ENCODE data around the gene MATN4. TPM values are rescaled to one million over a fixed set of nuclear protein-coding genes. Genes with fewer than 3 reads are reported as not detected.
"Not testable (repeated sequence)": the region's sequence is repeated elsewhere in the genome, so short reads cannot be mapped to it uniquely, and the experiment has no call there.

MATN4 gene, protein sequence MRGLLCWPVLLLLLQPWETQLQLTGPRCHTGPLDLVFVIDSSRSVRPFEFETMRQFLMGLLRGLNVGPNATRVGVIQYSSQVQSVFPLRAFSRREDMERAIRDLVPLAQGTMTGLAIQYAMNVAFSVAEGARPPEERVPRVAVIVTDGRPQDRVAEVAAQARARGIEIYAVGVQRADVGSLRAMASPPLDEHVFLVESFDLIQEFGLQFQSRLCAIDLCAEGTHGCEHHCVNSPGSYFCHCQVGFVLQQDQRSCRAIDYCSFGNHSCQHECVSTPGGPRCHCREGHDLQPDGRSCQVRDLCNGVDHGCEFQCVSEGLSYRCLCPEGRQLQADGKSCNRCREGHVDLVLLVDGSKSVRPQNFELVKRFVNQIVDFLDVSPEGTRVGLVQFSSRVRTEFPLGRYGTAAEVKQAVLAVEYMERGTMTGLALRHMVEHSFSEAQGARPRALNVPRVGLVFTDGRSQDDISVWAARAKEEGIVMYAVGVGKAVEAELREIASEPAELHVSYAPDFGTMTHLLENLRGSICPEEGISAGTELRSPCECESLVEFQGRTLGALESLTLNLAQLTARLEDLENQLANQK
- total RNA-seq = 0.39 and 0.64 TPM in 2 replicates

GRCh38 chr20:45308117-45308778 lies at the start of gene MATN4:
MATN4 (minus strand) TSS chr20:45308299; CDS start chr20:45305582, 2,717 bp downstream.
- no peak for DNase-seq (ENCODE audit: low spot score)
- peaks cover 17% of the 10 kb centered on the region for H3K4me1 Mint-ChIP-seq (ENCODE audit: low read depth)
- no peaks in the 10 kb centered on the region for H3K36me3 Mint-ChIP-seq (ENCODE audit: low read depth)
- H3K27ac Mint-ChIP-seq = no peak within 1 kb of the TSS
- no peak within 1 kb of the TSS for H3K4me3 Mint-ChIP-seq (ENCODE audit: low read depth)
- intact Hi-C loops (cut with micrococcal nuclease) = no loop called here
- peaks cover 26% of the 10 kb centered on the region for H3K27me3 Mint-ChIP-seq (ENCODE audit: low read depth)
- H3K9me3 Mint-ChIP-seq = no peaks in the 10 kb centered on the region

GRCh38 chr20:45355209-45356084 lies 47.3 kb upstream of the MATN4 start:
- Mint-ChIP-seq H3K4me1 (ENCODE audit: low read depth) (peaks cover 57% of the 10 kb centered on the region), H3K9me3 (no peaks in the 10 kb centered on the region), H3K36me3 (ENCODE audit: low read depth) (no peaks in the 10 kb centered on the region), H3K27ac (peak overlapping the region; percentile 87), H3K27me3 (ENCODE audit: low read depth) (no peaks in the 10 kb centered on the region), H3K4me3 (ENCODE audit: low read depth) (peak overlapping the region; percentile 58)
- no peak for DNase-seq (ENCODE audit: low spot score)
- intact Hi-C loops (cut with micrococcal nuclease) = loop anchor here (2.0 to 5.0 kb wide), 2 partner anchors 38 to 385 kb away; no protein-coding TSS in a partner anchor

GRCh38 chr20:45354423-45355208 lies 46.5 kb upstream of the MATN4 start:
- no peak for DNase-seq (ENCODE audit: low spot score)
- H3K4me1 Mint-ChIP-seq (ENCODE audit: low read depth) = peaks cover 65% of the 10 kb centered on the region
- no peaks in the 10 kb centered on the region for H3K27me3 Mint-ChIP-seq (ENCODE audit: low read depth)
- H3K9me3 Mint-ChIP-seq = no peaks in the 10 kb centered on the region
- peak overlapping the region; percentile 87 for H3K27ac Mint-ChIP-seq
- peak overlapping the region; percentile 58 for H3K4me3 Mint-ChIP-seq (ENCODE audit: low read depth)
- no peaks in the 10 kb centered on the region for H3K36me3 Mint-ChIP-seq (ENCODE audit: low read depth)
- intact Hi-C loops (cut with micrococcal nuclease) = loop anchor here (1.0 to 5.0 kb wide), 4 partner anchors 8 to 384 kb away; partner anchors contain the start of gene SYS1

GRCh38 chr20:45353746-45354145 lies 45.6 kb upstream of the MATN4 start:
- Mint-ChIP-seq H3K27ac (peak overlapping the region; percentile 87), H3K27me3 (ENCODE audit: low read depth) (no peaks in the 10 kb centered on the region), H3K9me3 (no peaks in the 10 kb centered on the region), H3K4me3 (ENCODE audit: low read depth) (peak overlapping the region; percentile 54), H3K4me1 (ENCODE audit: low read depth) (peaks cover 61% of the 10 kb centered on the region), H3K36me3 (ENCODE audit: low read depth) (no peaks in the 10 kb centered on the region)
- intact Hi-C loops (cut with micrococcal nuclease) = loop anchor here (1.0 to 2.0 kb wide), 3 partner anchors 7 to 383 kb away; partner anchors contain the start of gene SYS1
- no peak for DNase-seq (ENCODE audit: low spot score)

DNA sequence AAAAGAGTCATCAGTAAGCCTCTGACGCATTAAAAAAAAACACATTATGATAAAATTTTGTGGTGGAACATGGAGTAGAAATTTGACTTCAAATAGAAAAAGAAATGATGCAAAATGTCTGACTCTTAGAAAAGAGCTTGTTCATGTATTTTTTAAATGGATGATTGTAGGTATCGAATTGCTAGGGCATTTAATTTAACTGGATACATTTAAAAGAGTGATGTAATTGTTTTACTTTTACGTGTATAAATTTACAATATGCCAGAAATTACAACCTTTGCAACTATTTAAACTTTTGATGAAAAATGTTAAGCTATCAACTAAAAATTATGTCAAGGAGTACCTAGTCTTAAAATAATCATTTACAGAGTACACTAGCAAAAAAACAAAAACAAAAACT lies 44.6 kb upstream of the MATN4 start:
- Mint-ChIP-seq H3K27me3 (ENCODE audit: low read depth) (no peaks in the 10 kb centered on the region), H3K4me3 (ENCODE audit: low read depth) (no peak overlapping the region), H3K27ac (no peak overlapping the region), H3K36me3 (ENCODE audit: low read depth) (peaks cover 1% of the 10 kb centered on the region), H3K4me1 (ENCODE audit: low read depth) (peaks cover 55% of the 10 kb centered on the region), H3K9me3 (no peaks in the 10 kb centered on the region)
- no peak for DNase-seq (ENCODE audit: low spot score)
- intact Hi-C loops (cut with micrococcal nuclease) = no loop called here

DNA sequence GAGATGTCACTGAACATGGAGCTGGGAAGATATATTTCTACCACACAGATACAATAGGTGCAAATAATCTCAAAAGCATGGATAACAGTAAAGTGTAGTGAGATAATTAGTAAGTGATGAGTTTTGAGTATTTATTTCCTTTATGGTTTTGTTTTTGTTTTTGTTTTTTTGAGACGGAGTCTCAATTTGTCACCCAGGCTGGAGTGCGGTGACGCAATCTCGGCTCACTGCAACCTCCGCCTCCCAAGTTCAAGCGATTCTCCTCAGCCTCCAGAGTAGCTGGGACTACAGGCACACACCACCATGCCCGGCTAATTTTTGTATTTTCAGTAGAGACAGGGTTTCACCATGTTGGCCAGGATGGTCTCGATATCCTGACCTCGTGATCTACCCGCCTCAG lies 42.7 kb upstream of the MATN4 start:
- H3K27me3 Mint-ChIP-seq (ENCODE audit: low read depth); H3K9me3 Mint-ChIP-seq; intact Hi-C loops (cut with micrococcal nuclease); DNase-seq (ENCODE audit: low spot score); H3K4me3 Mint-ChIP-seq (ENCODE audit: low read depth); H3K27ac Mint-ChIP-seq: not testable (repeated sequence)
- Mint-ChIP-seq H3K4me1 (ENCODE audit: low read depth) (peaks cover 59% of the 10 kb centered on the region), H3K36me3 (ENCODE audit: low read depth) (peaks cover 20% of the 10 kb centered on the region)

- intact Hi-C loops (cut with micrococcal nuclease) = no loop called here
- Mint-ChIP-seq H3K4me1 (ENCODE audit: low read depth) (peaks cover 59% of the 10 kb centered on the region), H3K9me3 (no peaks in the 10 kb centered on the region), H3K36me3 (ENCODE audit: low read depth) (peaks cover 24% of the 10 kb centered on the region), H3K27me3 (ENCODE audit: low read depth) (no peaks in the 10 kb centered on the region), H3K4me3 (ENCODE audit: low read depth) (no peak overlapping the region), H3K27ac (peak overlapping the region; percentile 42)
- DNase-seq (ENCODE audit: low spot score) = no peak
Measured at GRCh38 chr20:45350217-45350616, 42.1 kb upstream of the MATN4 start.

DNA sequence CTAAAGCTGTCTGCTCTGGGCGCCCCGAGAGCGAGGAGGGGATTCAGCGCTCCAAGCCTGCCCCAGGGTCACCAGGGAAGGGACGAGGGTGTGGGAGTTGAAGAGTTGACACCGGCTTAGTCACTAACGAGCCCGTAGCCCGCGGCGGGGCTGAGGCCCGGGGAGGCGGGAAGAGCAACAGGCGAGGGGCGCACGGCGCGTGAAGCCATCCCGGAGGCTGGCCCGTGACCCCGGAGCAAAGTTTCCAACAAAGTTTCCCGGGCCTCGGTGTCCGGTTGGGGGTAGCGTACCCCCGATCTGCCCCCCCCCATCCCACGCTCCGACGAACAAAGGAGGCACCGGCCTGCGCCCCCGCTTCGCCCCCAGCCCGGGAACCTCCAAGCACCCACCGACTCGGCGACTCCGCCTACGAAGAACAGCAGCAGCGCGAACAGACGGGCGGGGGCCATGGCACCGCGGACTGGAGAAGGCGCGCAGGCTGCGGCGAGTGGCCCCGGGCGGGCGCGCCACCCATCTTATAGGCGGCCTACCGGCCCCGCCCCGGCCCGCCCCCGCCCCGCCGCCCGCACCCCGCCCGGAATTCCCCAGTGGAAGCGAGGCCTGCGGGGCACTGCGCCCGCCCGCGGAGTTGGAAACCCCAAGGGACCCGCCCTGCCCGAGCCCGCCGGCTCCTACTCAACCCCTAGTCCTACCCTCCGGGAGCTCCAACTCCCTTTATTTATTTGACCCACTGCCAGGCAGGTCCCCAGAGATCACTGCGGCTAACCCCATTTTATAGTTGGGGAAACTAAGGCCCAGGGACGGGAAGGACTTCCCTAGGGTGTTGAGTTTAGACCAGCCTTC lies 40.1 kb upstream of the MATN4 start, which contains the start of gene SDC4:
Gene SDC4, minus strand, starts transcription at position 489 of the 843 bp plus-strand sequence. Its CDS starts 40 bp downstream, at position 449.
- H3K4me1 Mint-ChIP-seq (ENCODE audit: low read depth) = peaks cover 55% of the 10 kb centered on the region
- peaks cover 38% of the 10 kb centered on the region for H3K36me3 Mint-ChIP-seq (ENCODE audit: low read depth)
- peak within 1 kb of the TSS; percentile 87 for H3K4me3 Mint-ChIP-seq (ENCODE audit: low read depth)
- intact Hi-C loops (cut with micrococcal nuclease) = loop anchor here (1.0 kb wide), 1 partner anchor 15 kb away; the partner anchor contains the start of gene SYS1
- H3K9me3 Mint-ChIP-seq = no peaks in the 10 kb centered on the region
- DNase-seq (ENCODE audit: low spot score) = peak; percentile 61
- H3K27ac Mint-ChIP-seq = peak within 1 kb of the TSS; percentile 68
- no peaks in the 10 kb centered on the region for H3K27me3 Mint-ChIP-seq (ENCODE audit: low read depth)

- no peaks in the 10 kb centered on the region for H3K9me3 Mint-ChIP-seq
- peaks cover 40% of the 10 kb centered on the region for H3K36me3 Mint-ChIP-seq (ENCODE audit: low read depth)
Measured at GRCh38 chr20:45347297-45347935, 39.3 kb upstream of the MATN4 start.

DNA sequence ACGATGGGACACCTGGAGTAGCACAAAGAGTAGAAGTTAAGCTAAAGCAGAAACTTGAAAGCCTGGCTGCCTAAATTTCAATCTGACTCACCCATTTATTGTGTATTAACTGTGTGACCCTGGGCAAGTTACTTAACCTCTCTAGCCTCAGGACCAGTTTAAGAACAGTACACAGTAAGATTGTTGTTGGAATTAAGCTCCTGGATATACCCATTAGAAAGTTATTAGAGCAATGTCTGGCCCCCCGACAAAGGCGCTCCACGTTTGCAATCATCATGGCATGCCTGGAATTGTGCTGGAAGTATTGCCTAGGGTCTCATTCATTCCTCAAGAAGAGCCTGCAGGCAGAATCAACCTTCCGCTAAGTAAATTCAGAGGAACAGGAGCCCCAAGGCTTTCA lies 38.8 kb upstream of the MATN4 start:
- intact Hi-C loops (cut with micrococcal nuclease) = loop anchor here (1.0 kb wide), 1 partner anchor 7 kb away; no protein-coding TSS in a partner anchor
- Mint-ChIP-seq H3K36me3 (ENCODE audit: low read depth) (peaks cover 41% of the 10 kb centered on the region), H3K4me1 (ENCODE audit: low read depth) (peaks cover 60% of the 10 kb centered on the region), H3K9me3 (no peaks in the 10 kb centered on the region), H3K4me3 (ENCODE audit: low read depth) (peak overlapping the region; percentile 87), H3K27me3 (ENCODE audit: low read depth) (no peaks in the 10 kb centered on the region), H3K27ac (peak overlapping the region; percentile 50)
- no peak for DNase-seq (ENCODE audit: low spot score)

More at GRCh38 chr20:45347297-45347935, 39.3 kb upstream of the MATN4 start:
- Mint-ChIP-seq H3K27me3 (ENCODE audit: low read depth) (no peaks in the 10 kb centered on the region), H3K4me1 (ENCODE audit: low read depth) (peaks cover 59% of the 10 kb centered on the region), H3K27ac (peak overlapping the region; percentile 50), H3K4me3 (ENCODE audit: low read depth) (peak overlapping the region; percentile 87)
- DNase-seq (ENCODE audit: low spot score) = no peak
- intact Hi-C loops (cut with micrococcal nuclease) = no loop called here
